Muscle of arm (tissue), 12 donors: ENCODE results near the gene GSG1L. TPM values are rescaled to one million over a fixed set of nuclear protein-coding genes. Genes with fewer than 3 reads are reported as not detected.
"Not testable (repeated sequence)": the region's sequence is repeated elsewhere in the genome, so short reads cannot be mapped to it uniquely, and the experiment has no call there.

ENCODE experiments used
- DNase-seq: peaks from one replicate; pipeline ENCODE4 v3.0.0-alpha.2; 2013
- polyA plus RNA-seq, 12 donors: library from polyadenylated mRNA; unstranded; fragments of 120-200 nt; gene quantifications; one replicate each; pipeline ENCODE4 v1.2.1, GENCODE V29; 2013; ENCODE audit not compliant: insufficient read length in 12 of 12

The GSG1L gene
- polyA plus RNA-seq, 12 donors: 1.6 to 2.9 (median 2.0) TPM; not detected in 2

DNA sequence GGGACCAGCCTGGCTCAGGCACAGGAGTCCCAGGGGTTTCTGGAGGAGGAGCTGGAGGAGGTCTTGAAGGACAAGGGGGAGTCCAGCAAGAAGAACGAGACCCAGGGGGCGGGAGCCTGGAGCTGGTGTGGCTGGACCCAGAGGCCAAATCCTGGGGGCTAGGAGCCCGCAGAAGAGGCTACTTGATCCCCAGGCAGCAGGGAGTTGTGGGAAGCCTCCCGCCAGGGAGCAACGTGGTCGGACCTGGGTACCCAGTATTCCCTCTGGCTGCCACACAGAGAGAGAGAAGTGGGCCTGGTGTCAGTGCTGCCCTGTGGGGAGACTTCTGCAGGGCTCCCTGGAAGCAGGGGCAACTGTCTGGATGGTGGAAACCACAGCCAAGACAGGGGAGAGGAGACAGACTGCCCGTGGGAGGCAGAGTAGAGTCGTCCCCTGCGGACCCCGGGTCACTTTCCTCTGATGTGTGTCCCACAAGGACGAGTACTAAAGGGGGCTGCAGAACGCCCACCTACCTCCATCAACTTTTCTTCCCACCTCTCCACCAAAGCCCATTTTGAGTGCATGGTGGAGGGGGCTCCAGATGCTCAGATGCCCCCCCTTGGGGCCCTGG, 160.4 kb downstream of the GSG1L start:
- no peak for DNase-seq

DNA sequence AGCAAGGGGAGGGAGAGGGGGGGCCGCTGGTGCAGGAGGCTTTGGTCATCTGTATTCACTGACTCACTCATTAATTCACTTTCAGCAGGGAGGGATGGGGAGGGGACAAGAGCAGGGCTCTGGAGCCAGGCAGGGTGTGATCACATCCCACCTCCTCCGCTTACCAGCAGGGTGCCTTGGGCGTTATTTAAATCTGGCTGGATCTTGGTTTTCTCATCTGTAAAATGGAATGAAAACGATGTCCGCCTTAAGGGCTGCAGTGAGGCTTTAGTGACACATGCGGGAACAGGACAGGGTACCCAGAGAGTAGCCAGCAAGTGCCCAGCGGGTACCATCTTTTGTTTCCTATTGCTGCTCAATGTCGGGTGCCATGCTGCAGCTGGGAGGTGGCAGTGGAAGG, 161.0 kb downstream of the GSG1L start:
- no peak for DNase-seq

DNA sequence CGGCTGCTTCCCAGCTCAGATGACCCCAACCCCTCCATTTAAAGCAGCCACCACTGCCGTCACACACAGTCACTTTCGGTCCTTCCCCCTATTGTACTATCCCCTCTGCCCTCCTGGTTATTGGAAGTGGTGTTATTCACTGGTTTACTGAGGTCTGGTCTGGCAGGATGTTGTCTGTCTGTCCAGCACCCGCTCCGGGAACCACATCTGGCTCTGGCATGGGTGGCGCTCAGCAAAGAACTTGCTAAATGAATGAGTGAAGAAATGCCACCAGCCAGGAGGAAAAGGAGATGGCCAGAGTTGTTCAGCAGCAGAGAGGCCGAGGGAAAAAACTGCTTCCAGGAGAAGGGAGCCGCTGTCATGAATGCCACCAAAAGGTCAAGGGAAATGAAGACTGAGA, 161.6 kb downstream of the GSG1L start:
- no peak for DNase-seq

DNA sequence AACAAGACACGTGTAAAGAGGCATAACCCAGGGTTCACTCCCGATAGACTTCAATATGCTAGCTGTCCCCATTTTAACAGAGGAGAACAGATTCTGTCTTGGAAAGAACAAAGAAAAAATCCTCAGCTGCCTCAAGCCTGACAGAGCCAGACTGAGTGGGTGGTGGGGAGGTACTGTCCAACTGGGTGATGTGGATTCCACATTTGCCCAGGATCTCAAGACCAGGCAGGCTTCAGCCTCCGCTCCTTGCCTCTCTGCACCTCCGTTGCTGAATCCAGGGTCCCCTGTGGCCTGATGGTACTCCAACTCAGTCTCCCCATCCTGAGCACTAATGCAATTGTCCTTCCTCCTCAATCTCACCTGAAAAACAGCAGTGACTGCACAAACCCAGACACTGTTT, 163.8 kb downstream of the GSG1L start:
- no peak for DNase-seq

DNA sequence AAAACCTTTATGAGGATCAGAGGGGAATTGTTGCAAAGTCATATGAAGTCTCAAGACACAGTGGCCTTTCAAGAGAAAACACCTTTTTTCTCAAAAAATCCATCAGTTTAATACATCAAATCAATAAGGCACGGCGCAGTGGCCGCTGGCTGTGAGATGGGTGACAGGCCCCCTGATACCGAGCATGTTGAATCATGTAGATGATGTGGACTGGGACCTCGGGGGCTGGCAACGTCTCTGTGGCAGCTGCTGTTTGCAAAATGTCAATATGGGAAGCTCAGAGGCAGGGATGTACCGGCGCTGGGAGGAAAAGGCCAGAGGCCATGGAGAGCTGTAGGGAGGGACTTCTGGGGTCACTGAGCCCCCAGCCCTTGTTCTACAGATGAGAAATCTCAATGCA, 169.1 kb downstream of the GSG1L start:
- no peak for DNase-seq

DNA sequence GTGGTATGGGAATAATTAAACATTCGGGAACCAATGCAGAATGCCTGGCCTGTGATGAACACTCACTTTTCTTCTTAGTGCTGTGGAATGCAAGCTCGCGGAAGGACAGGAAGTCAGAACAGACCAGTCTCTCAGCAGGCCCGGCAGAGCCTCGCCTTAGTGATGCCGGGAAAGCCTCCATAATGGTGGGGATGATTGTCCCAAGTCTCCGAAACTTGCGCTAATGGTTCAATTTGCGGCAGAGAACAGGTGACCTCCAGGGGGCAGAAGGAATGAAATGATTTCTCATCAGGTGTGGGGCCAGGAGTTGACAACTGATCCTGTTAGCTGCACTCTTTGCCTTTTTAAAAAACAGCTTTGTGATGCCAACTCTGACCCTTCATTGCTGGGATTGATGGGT, 170.6 kb downstream of the GSG1L start:
- no peak for DNase-seq

DNA sequence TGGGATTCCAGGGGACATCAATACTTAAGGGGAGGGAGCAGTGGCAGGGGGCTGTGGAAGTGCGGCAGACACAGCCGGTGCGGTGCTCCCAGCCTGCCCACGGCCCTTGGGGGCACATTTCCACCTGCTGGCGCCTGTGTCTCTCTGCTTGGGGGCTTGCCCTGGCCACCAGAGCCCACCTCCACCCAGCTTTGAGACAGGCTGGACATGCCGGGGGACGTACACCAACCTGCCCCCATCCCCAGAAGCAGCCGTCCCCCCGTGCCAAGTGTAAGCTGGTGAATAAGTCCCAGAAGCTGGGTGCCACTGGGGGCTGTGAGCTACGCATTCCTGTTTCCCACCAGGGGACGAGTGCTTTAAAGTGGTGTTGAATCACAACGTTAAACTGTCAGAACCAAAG, 172.6 kb downstream of the GSG1L start:
- DNase-seq: no peak

DNA sequence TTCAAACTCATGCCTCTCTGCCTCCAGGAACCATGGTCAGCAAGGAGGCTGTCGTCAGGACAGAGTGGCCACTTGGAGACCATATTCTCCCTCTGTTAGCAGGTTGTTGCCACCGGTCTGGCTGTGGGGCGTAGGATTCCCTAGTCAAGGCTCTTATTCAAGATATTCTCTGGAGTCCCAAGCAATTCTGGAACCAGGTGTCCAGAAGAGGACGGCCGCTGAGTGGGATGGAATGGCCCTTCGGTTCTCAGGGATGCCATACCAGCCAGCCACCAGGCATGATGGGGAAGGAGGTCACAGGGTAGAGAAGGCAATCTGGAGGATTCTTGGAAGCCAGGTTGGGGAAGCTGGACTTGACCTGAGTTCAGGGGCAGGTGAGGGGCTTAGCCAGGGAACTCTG, 173.5 kb downstream of the GSG1L start:
- DNase-seq: no peak

DNA sequence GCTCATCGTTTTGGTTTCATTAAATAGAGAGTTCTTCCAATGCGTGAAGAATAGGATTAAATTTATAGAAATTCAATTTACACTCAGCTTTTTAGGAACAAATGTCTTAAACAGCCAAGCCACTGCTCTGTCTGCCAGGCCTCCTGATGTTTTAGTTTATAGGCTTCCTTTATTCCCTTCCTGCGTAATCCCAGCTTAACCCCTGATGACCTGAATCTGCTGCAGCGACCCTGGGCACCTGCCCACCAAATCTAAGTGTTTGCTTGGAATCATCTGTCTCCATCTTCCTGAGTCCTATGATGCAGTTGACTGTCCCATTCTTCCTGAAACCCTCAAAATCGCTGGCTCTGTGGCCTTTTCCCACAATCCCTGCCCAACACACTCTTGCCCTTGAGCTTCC, 179.9 kb downstream of the GSG1L start:
- DNase-seq: no peak

DNA sequence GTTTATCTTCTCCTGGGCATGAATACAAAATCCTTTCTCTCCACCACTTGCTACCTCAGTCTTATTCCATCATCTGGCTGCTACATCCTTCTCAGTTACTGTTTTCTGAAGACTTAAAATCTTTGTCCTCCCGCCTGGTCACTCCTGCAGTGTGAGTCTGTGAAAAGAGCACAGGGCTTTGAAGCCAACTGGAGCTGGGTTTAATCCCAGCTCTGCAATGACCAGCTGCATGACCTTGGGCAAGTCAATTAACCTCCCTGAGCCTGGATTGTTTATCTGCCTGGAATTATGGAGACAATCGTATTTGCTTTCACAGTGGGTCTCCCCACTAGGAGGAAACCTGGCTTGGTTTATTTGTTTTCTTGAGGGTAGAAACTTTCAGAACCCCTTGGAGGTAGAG, 183.2 kb downstream of the GSG1L start:
- DNase-seq: no peak

DNA sequence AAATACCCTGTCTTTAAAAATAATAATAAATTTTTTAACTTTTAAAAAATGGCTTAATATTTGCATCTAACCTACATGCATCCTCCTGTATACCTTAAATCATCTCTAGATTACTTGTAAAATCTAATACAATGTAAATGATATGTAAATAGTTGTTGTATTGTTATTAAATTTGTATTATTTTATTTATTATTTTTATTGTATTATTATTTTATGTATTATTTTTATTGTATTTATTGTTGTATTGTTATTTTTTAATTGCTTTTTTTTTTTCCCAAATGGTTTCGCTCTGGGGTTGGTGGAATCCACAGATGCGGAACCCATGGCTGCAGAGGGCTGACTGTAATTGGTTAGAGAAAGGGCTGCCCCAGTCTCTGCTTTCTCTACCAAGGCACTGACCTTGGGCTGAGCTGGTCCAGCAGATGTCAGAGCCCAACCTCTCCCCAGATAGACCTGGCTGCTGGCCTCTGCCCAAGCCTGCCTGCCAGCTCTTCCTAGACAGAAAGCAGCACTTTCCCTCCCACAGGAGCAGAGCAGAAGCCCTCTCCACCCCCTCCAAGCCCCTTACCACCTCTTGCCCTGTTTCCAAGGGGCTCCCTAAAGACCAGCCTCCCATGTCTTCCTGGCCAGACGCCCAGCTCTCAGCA, 183.8 kb downstream of the GSG1L start:
- DNase-seq: no peak

DNA sequence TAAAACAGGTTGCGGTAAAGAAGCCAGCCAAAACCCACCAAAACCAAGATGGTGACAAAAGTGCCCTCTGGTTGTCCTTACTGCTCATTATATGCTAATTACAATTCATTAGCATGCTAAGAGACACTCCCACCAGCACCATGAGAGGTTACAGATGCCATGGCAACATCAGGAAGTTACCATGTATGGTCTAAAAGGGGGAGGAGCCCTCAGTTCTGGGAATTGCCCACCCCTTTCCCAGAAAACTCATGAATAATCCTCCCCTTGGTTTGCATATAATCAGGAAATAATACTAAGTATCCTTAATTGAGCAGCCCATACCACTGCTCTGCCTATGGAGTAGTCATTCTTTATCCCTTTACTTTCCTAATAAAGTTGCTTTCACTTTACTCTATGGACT, 190.9 kb downstream of the GSG1L start:
- not testable (repeated sequence) for DNase-seq

DNA sequence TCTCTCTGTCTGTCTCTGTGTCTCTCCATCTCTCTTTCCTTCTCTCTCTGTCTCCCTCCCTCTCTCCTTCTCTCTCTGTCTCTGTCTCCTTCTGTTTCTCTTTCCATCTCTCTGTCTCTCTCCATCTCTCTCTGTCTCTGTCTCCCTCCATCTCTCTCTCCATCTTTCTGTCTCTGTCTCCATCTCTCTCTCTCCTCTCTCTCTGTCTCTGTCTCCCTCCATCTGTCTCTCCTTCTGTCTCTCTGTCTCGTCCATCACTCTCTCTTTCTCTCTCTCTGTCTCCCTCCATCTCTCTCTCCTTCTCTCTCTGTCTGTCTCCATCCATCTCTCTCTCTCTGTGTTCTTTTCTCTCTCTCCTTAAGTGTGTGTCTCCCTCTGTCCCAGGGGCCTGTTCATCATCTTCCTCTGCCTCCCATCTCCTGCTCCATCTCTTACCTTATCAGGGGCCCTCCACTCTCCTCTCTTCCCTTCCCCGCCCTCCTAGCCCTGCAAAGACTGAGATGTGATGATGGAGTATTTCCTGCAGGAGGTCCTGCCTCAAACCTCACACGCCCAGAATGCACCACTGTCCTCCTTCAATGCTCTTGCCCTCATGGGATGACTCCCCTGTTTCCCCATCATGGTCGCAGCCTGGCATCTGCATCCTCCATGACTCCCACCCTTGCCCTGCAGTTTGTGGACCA, 193.3 kb downstream of the GSG1L start:
- no peak for DNase-seq

DNA sequence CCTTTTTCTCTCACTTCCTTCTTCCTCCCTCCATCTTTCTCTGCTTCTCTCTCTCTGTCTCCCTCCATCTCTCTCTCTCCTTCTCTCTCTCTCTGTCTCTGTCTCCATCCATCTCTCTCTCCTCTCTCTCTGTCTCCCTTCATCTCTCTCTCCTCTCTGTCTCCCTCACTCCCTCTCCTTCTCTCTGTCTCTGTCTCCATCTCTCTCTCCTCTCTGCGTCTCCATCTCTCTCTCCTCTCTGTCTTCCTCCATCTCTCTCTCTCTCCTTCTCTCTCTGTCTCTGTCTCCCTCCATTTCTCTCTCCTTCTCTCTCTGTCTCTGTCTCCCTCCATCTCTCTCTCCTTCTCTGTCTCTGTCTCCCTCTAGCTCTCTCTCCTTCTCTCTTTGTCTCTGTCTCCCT, 194.1 kb downstream of the GSG1L start:
- DNase-seq: no peak

DNA sequence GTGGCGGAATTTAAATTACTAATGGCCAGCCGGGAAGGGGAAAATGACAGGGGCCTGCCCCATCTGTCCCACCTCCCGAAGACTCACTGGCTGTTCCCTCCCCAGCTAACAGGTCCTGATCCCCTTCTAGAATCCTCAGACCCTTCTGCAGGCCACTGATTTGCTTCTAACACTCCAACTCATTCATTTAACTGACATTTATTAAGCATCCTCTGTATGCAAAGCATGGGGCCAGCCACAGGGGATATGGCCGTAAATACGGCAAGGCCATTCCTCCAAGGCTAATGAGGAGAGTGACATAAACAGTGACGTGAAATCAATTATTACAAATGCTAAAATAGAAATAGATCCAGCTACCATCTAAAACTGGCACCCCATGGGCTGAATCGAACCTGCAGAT, 195.3 kb downstream of the GSG1L start:
- no peak for DNase-seq

DNA sequence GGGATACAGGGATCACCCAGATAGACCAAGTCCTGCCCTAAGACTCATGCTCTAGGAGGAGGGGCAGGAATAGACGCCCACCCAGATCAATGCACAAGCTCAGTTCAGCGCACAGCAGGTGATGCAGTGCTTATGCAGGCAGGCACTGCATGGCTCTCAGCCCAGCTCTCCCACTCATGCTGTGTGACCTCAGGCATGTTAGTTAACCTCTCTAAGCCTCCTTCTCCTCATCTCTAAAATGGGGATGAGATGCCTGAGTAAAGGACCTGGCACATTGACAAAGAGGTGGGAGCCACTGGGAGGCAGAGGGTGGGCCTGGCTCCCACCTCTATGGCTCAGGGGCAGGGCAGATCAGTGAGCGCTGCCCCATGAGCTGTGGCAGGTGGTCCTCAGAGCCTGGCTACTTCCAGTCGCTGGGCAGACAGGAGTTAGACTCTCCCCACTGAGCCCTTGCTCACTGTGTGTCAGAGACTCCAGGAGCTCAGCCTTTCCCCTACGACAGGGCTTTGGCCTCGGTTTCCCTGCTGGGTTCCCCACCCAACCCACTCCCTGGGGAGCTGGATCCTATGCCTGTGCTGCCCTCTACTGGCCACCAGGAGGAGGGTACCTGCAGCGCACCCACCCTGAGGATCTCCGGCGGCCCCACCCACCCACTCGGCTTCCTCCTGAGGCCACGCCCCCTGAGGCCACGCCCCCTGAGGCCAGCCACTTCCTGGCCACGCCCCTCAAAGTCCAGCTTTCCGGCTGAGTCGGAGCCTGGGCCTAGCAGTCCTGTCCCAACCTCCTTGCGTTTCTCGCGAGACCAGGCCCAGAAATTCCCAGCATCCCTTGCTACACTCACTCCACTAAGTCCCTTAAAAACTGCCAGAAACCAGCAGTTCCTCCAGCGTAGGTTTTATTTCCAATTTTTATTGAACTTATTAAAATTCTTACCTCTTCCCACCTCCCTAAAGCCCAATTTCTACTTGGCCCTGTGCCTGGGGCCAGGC, 196.1 kb downstream of the GSG1L start:
- no peak for DNase-seq

DNA sequence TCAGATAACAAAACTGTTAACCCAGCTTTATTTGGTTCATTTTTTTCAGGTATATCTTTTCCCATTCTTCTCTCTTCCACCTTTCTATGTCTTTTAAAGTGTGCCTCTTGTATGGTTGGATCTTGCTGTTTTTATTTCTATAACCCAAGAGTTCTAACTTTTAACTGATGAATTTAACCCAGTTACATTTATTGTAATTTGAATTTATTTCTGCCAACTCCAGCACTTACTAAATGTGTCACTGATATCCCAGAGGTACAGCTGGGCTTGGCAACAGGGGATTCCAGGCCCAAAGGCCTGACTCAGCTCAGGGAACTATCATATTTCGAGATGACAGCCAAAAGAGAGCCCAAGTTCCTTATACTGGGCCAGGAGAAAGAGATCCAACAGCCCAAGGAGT, 200.1 kb downstream of the GSG1L start:
- DNase-seq: no peak

DNA sequence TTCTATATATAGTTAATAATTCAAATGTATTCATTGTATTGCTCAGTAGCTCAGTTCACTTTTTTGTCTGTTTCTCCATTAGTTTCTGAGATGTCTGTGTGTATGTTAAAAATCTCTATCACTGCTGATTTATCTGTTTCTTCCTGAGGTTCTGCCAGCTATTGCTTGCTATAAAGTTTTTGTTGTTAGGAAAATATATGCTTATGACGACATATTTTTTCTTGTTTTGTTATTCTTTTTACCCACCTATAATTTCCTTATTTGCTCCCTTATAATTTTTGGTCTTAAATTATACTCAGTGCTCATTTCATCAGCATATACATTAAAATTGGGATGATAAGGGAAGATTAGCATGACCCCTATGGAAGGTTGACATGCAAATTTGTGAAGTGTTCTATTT, 200.6 kb downstream of the GSG1L start:
- no peak for DNase-seq

DNA sequence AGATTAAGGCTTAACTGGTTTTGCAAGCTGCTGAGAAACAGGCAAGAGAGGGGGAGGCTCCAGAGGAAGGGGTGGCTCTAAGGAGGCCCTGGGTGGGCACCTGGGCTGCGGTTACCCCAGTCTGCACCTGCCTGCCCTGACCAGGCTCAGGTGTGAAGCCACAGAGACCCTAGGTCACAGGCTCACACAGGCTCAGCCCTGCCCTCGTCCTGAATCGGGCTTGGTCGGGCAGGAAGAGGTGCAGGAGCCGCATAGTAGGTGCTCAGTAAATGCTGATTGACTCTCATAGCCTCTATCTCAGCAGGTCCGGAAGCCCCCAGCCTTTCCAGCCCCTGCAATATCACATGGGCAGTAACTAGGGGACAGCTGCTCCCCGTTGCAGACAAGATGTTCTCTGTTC, 203.4 kb downstream of the GSG1L start:
- DNase-seq: no peak

DNA sequence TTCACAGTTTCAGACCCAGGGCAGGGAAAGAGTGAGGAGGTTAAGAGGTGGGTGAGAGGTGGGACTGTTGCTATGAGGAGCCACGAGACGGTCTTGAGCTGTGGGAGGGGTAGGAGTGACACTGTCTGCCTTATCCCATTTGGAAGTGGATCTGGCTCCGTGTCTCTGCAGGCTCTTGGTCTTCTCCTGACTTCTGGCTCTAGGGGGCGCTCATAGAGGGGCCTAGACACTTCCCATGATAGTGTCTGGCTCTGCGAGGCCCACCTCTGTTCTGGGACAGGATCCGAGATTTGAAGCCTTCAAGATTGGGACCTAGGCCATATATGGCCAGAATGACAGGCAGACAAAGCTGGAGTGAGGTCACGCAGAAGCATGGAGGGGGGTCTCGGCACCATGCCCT, 204.5 kb downstream of the GSG1L start:
- DNase-seq: no peak

DNA sequence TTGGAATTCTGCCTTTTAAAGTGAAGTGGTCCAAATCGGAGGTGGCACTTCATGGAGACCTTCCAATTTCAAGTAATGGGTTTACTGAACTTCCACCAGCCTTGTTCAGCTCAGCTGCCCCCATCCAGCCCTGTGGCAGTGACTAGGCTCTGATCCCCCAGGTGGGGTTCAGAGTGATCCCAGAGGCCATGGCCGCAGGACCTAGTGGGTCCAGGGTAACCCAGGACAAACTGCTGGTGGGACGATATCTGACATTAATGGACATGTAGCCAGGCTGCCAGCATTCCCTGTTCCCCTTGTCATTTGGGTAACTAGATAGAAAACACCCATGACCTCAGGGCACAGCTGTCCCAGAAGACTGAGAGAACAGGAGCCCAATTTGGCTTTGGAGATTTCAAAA, 209.9 kb downstream of the GSG1L start:
- DNase-seq: no peak

DNA sequence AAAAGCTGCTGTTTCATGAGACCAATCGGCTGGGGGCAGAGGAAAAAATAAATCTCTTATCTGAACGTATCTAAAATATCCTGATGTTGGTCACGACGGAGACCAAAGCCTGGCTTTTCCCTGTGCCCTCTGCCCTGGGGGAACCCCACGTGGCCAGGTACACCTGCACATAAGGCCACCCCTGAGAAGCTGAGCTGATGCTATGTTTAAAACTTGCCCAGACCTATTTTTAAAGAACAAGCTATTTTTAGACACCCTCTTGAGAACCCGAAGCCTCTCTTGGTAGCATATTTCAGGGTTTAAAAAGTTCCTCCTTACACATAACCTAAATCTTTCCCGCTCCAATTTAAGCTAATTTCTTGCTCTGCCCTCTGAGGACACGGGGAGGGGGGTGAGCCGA, 210.4 kb downstream of the GSG1L start:
- DNase-seq: no peak
